Measurements from ENCODE around the gene TRABD2B. TPM values are rescaled to one million over a fixed set of nuclear protein-coding genes. Genes with fewer than 3 reads are reported as not detected.

Gene TRABD2B
- total and polyA plus RNA-seq, 2 of the 4 experiments (the other 2 are of a cell fraction): not detected

GRCh38 chr1:47824297-47824696, 172.9 kb downstream of the TRABD2B start:
- Histone ChIP-seq H3K4me1 (ENCODE audit: control insufficient read depth, insufficient read depth, low read length) (no peaks in the 10 kb centered on the region), H3K36me3 (ENCODE audit: control insufficient read depth, insufficient read depth, low read length) (no peaks in the 10 kb centered on the region), H2AFZ (replicated peaks; ENCODE audit: low read length, poor library complexity) (no peak overlapping the region), H2BK20ac (ENCODE audit: low read depth, low read length) (no peak overlapping the region), H3K27me3 (ENCODE audit: control insufficient read depth, insufficient read depth, low read length) (no peaks in the 10 kb centered on the region), H2BK120ac (ENCODE audit: low read depth, low read length) (no peak overlapping the region), H3K18ac (ENCODE audit: low read depth, low read length) (no peak overlapping the region), H3K4me2 (ENCODE audit: low read depth, low read length) (no peak overlapping the region), H4K91ac (ENCODE audit: insufficient read depth, low read depth, low read length) (no peak overlapping the region), H2BK15ac (ENCODE audit: low read depth, low read length) (no peak overlapping the region), H2AK5ac (ENCODE audit: low read depth, low read length) (no peak overlapping the region), H4K8ac (ENCODE audit: low read depth in 2 of 2, low read length in 2 of 2) (no peak overlapping the region), H4K20me1 (ENCODE audit: insufficient read depth, low read length) (no peaks in the 10 kb centered on the region), H3K9me1 (ENCODE audit: insufficient read depth, low read length) (no peaks in the 10 kb centered on the region), H3K9me3 (ENCODE audit: control insufficient read depth, insufficient read depth, low read length) (no peaks in the 10 kb centered on the region), H3K56ac (ENCODE audit: extremely low read depth, insufficient read depth, low read length) (no peak overlapping the region), H3K4me3 (ENCODE audit: insufficient read depth, low read depth, low read length) (no peak overlapping the region), H3K14ac (replicated peaks; ENCODE audit: low read depth, low read length) (no peak overlapping the region), H3K4ac (ENCODE audit: low read depth, low read length) (no peak overlapping the region), H2BK5ac (ENCODE audit: low read depth, low read length, poor library complexity, severe bottlenecking) (no peak overlapping the region), H4K5ac (ENCODE audit: low read depth, low read length) (no peak overlapping the region), H3K23ac (ENCODE audit: low read depth, low read length) (no peak overlapping the region), H3K79me1 (ENCODE audit: low read depth in 1 of 2, low read length in 2 of 2) (no peaks in the 10 kb centered on the region), H3K9ac (ENCODE audit: low read depth, low read length) (no peak overlapping the region), H3K27ac (ENCODE audit: insufficient read depth, low read length) (no peak overlapping the region), H2AK9ac (replicated peaks; ENCODE audit: low read depth, low read length, poor library complexity) (no peak overlapping the region)
- TF ChIP-seq ELK1 (IDR thresholded peaks at IDR 0.05; ENCODE audit: borderline replicate concordance, low read depth, low read length) (no peak), USF2 (IDR thresholded peaks at IDR 0.05; ENCODE audit: low read depth, low read length) (no peak)
- ChIA-PET POLR2A (ENCODE audit: unreplicated experiment) (no interaction called here), CTCF (no interaction called here)
- no TSS peak for BruUV-seq (replicated peaks)
- DNase-seq: no peak
- WGBS, 2 experiments (ENCODE audit: extremely low coverage in 2 of 2, insufficient read length in 1 of 2): no CpG with 5 or more reads among the region's 3 CpGs
- dilution Hi-C loops (cut with HindIII; ENCODE audit: low sequenced_read_pairs, unreplicated experiment): no loop called here
- intact Hi-C loops (cut with micrococcal nuclease): no loop called here
- in situ Hi-C loops (cut with MboI; ENCODE audit: low sequenced_read_pairs): no loop called here
- ATAC-seq (ENCODE audit: low read depth): no peak
